Measurements from ENCODE around the gene NSF.

The NSF gene

GRCh38 chr17:46717999-46718398 lies 127.5 kb downstream of the NSF start:
- no peak for DNase-seq (ENCODE audit: low spot score)

- no peak for DNase-seq (ENCODE audit: low spot score)
Measured at GRCh38 chr17:46719891-46720290, 129.4 kb downstream of the NSF start.

GRCh38 chr17:46720408-46720807 lies 129.9 kb downstream of the NSF start:
- no peak for DNase-seq (ENCODE audit: low spot score)

- no peak for DNase-seq (ENCODE audit: low spot score)
Measured at GRCh38 chr17:46722662-46723285, 132.3 kb downstream of the NSF start.

- no peak for DNase-seq (ENCODE audit: low spot score)
Measured at GRCh38 chr17:46726206-46726605, 135.7 kb downstream of the NSF start.

- DNase-seq (ENCODE audit: low spot score) = no peak
Measured at GRCh38 chr17:46727572-46728348, 137.3 kb downstream of the NSF start.

GRCh38 chr17:46730026-46730425 lies 139.6 kb downstream of the NSF start:
- no peak for DNase-seq (ENCODE audit: low spot score)

- DNase-seq (ENCODE audit: low spot score) = no peak
Measured at GRCh38 chr17:46730679-46731078, 140.2 kb downstream of the NSF start.

GRCh38 chr17:46732160-46732559 lies 141.7 kb downstream of the NSF start:
- DNase-seq (ENCODE audit: low spot score) = no peak

GRCh38 chr17:46732754-46733398 lies 142.4 kb downstream of the NSF start:
- DNase-seq (ENCODE audit: low spot score) = no peak

- no peak for DNase-seq (ENCODE audit: low spot score)
Measured at GRCh38 chr17:46733837-46734475, 143.5 kb downstream of the NSF start.

GRCh38 chr17:46736100-46736499 lies 145.6 kb downstream of the NSF start:
- DNase-seq (ENCODE audit: low spot score) = peak; percentile 54

GRCh38 chr17:46737326-46737725 lies 146.9 kb downstream of the NSF start:
- DNase-seq (ENCODE audit: low spot score) = peak; percentile 38

GRCh38 chr17:46738544-46738943 lies 148.1 kb downstream of the NSF start:
- DNase-seq (ENCODE audit: low spot score) = no peak

- no peak for DNase-seq (ENCODE audit: low spot score)
Measured at GRCh38 chr17:46739982-46740381, 149.5 kb downstream of the NSF start.

GRCh38 chr17:46741122-46741730 lies 150.8 kb downstream of the NSF start:
- no peak for DNase-seq (ENCODE audit: low spot score)

- DNase-seq (ENCODE audit: low spot score) = no peak
Measured at GRCh38 chr17:46742565-46743270, 152.2 kb downstream of the NSF start.

GRCh38 chr17:46744441-46744840 lies 154.0 kb downstream of the NSF start:
- no peak for DNase-seq (ENCODE audit: low spot score)

- no peak for DNase-seq (ENCODE audit: low spot score)
Measured at GRCh38 chr17:46745376-46745775, 154.9 kb downstream of the NSF start.

- DNase-seq (ENCODE audit: low spot score) = no peak
Measured at GRCh38 chr17:46751425-46751824, 161.0 kb downstream of the NSF start.

GRCh38 chr17:46753776-46754175 lies 163.3 kb downstream of the NSF start:
- DNase-seq (ENCODE audit: low spot score) = no peak
